GM21381 (cell line): ENCODE data around the gene R3HDM1.

ENCODE experiments used
- ATAC-seq: cut with Tn5 transposase; IDR thresholded peaks from one replicate; pipeline ENCODE4 v1.9.1; 2021; ENCODE audit warnings: mild to moderate bottlenecking, moderate library complexity; ENCODE audit not compliant: unreplicated experiment

R3HDM1 gene

GRCh38 chr2:135773319-135773718, 242.0 kb downstream of the R3HDM1 start:
- ATAC-seq = no peak

GRCh38 chr2:135773917-135774316, 242.6 kb downstream of the R3HDM1 start:
- no peak for ATAC-seq
